Upper lobe of left lung (tissue), 4 donors: ENCODE results near the gene SLC22A16.

Experiments used
- EP300 ChIP-seq, 4 donors: sonication (generic); formaldehyde crosslinking; IDR thresholded peaks; one replicate each; pipeline ENCODE4 v1.5.1; 2017; ENCODE audit warnings: antibody characterized with exemption in 4 of 4, control low read depth in 2 of 4
- TF ChIP-seq, protein P1 (sequence below), 6 experiments: fragments of 450-650 bp in 4 of 6; fragments of 200-600 bp in 2 of 6; sonication (generic) in 2 of 6; IDR thresholded peaks; one replicate each; pipeline ENCODE4 v1.5.1; 2016 to 2019; ENCODE audit warnings: antibody characterized with exemption in 6 of 6

- TF ChIP-seq, protein P1, sequence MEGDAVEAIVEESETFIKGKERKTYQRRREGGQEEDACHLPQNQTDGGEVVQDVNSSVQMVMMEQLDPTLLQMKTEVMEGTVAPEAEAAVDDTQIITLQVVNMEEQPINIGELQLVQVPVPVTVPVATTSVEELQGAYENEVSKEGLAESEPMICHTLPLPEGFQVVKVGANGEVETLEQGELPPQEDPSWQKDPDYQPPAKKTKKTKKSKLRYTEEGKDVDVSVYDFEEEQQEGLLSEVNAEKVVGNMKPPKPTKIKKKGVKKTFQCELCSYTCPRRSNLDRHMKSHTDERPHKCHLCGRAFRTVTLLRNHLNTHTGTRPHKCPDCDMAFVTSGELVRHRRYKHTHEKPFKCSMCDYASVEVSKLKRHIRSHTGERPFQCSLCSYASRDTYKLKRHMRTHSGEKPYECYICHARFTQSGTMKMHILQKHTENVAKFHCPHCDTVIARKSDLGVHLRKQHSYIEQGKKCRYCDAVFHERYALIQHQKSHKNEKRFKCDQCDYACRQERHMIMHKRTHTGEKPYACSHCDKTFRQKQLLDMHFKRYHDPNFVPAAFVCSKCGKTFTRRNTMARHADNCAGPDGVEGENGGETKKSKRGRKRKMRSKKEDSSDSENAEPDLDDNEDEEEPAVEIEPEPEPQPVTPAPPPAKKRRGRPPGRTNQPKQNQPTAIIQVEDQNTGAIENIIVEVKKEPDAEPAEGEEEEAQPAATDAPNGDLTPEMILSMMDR (IDR thresholded peaks at IDR 0.05) = no peak
- TF ChIP-seq EP300 (IDR thresholded peaks at IDR 0.05) = no peak
Observed at GRCh38 chr6:110475066-110475653, 1.3 kb downstream of the SLC22A16 start.
